Lower leg skin (tissue), 3 donors: ENCODE measurements around the gene CALHM5.

Experiments
- POLR2A ChIP-seq, 2 donors: fragments of 450-650 bp; IDR thresholded peaks; one replicate each; pipeline ENCODE4 v1.6.1; 2016 to 2017; ENCODE audit warnings: antibody characterized with exemption in 2 of 2, mild to moderate bottlenecking in 1 of 2, moderate library complexity in 1 of 2
- TF ChIP-seq, protein P1 (sequence below), 3 donors: fragments of 450-650 bp; IDR thresholded peaks; one replicate each; pipeline ENCODE4 v1.5.1; 2016; ENCODE audit warnings: antibody characterized with exemption in 3 of 3, mild to moderate bottlenecking in 3 of 3, moderate library complexity in 2 of 3

GRCh38 chr6:116463301-116463700 is 48.1 kb upstream of the CALHM5 start:
- TF ChIP-seq, protein P1, sequence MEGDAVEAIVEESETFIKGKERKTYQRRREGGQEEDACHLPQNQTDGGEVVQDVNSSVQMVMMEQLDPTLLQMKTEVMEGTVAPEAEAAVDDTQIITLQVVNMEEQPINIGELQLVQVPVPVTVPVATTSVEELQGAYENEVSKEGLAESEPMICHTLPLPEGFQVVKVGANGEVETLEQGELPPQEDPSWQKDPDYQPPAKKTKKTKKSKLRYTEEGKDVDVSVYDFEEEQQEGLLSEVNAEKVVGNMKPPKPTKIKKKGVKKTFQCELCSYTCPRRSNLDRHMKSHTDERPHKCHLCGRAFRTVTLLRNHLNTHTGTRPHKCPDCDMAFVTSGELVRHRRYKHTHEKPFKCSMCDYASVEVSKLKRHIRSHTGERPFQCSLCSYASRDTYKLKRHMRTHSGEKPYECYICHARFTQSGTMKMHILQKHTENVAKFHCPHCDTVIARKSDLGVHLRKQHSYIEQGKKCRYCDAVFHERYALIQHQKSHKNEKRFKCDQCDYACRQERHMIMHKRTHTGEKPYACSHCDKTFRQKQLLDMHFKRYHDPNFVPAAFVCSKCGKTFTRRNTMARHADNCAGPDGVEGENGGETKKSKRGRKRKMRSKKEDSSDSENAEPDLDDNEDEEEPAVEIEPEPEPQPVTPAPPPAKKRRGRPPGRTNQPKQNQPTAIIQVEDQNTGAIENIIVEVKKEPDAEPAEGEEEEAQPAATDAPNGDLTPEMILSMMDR (IDR thresholded peaks at IDR 0.05): no peak
- TF ChIP-seq POLR2A (IDR thresholded peaks at IDR 0.05): no peak
